ENCODE results near the gene LRMDA. TPM values are rescaled to one million over a fixed set of nuclear protein-coding genes. Genes with fewer than 3 reads are reported as not detected.

The LRMDA gene
- total and polyA plus RNA-seq, 2 of the 8 experiments (the other 6 are each of a cell fraction or from before 2014, with no cell fraction given): 0.86 to 2.8 TPM

GRCh38 chr10:76244061-76244686 lies 812.8 kb downstream of the LRMDA start (continued):
- TF ChIP-seq NANOG (IDR thresholded peaks at IDR 0.05; ENCODE audit: insufficient read depth, low read depth, low read length, poor library complexity, severe bottlenecking): no peak
- TF ChIP-seq KDM1A (IDR thresholded peaks at IDR 0.05; ENCODE audit: borderline replicate concordance, low read length): no peak
- no peak for TF ChIP-seq TAF7 (optimal IDR thresholded peaks at IDR 0.05; ENCODE audit: borderline replicate concordance, low read depth, low read length)
- no peak for TF ChIP-seq PHF8 (conservative IDR thresholded peaks at IDR 0.05; ENCODE audit: low read depth, low read length)
